Astrocyte of the cerebellum (primary cell): ENCODE results near the gene SPECC1.

ENCODE experiments used
- DNase-seq: peaks from one replicate; pipeline ENCODE4 v3.0.0-alpha.2; 2011; ENCODE audit warnings: low read depth
- H3K4me3 ChIP-seq: 2 replicates; pipeline ENCODE4 v1.5.1; 2011; ENCODE audit warnings: mild to moderate bottlenecking, low read depth, low read length, moderate library complexity
- CTCF ChIP-seq: IDR thresholded peaks from 2 replicates; pipeline ENCODE4 v1.5.1; 2012; ENCODE audit warnings: low read length, low read depth, moderate library complexity, mild to moderate bottlenecking; ENCODE audit errors: missing control alignments
- in situ Hi-C: cut with HindIII; loops from 2 replicates; pipeline ENCODE4 v1.10.0; 2017; ENCODE audit warnings: low sequenced_read_pairs

Gene SPECC1

GRCh38 chr17:20114466-20114865 is 105.3 kb downstream of the SPECC1 start:
- in situ Hi-C loops, result no loop called here
- no peak for DNase-seq
- H3K4me3 ChIP-seq, result no peak overlapping the region
- no peak for TF ChIP-seq CTCF

- TF ChIP-seq CTCF, result peak; percentile 74
- no peak overlapping the region for H3K4me3 ChIP-seq
- DNase-seq, result no peak
- in situ Hi-C loops, result no loop called here
These were observed 107.6 kb downstream of the SPECC1 start for GRCh38 chr17:20116683-20117309.

GRCh38 chr17:20118280-20118679 is 109.1 kb downstream of the SPECC1 start:
- DNase-seq, result no peak
- H3K4me3 ChIP-seq, result no peak overlapping the region
- TF ChIP-seq CTCF, result no peak
- in situ Hi-C loops, result no loop called here

- no peak for DNase-seq
- in situ Hi-C loops, result loop anchor here (10.0 kb wide), 1 partner anchor 136 kb away; no protein-coding TSS in a partner anchor
- no peak for TF ChIP-seq CTCF
- no peak overlapping the region for H3K4me3 ChIP-seq
These were observed 111.7 kb downstream of the SPECC1 start for GRCh38 chr17:20120836-20121235.

- in situ Hi-C loops, result loop anchor here (10.0 kb wide), 1 partner anchor 137 kb away; no protein-coding TSS in a partner anchor
- DNase-seq, result peak; percentile 32
- no peak overlapping the region for H3K4me3 ChIP-seq
- TF ChIP-seq CTCF, result peak; percentile 94
These were observed 112.4 kb downstream of the SPECC1 start for GRCh38 chr17:20121359-20122253.

GRCh38 chr17:20122254-20122879 is 113.2 kb downstream of the SPECC1 start:
- TF ChIP-seq CTCF, result no peak
- H3K4me3 ChIP-seq, result no peak overlapping the region
- DNase-seq, result no peak
- in situ Hi-C loops, result loop anchor here (10.0 kb wide), 1 partner anchor 138 kb away; no protein-coding TSS in a partner anchor
